Measurements from ENCODE around the gene ZNF471.

DNA sequence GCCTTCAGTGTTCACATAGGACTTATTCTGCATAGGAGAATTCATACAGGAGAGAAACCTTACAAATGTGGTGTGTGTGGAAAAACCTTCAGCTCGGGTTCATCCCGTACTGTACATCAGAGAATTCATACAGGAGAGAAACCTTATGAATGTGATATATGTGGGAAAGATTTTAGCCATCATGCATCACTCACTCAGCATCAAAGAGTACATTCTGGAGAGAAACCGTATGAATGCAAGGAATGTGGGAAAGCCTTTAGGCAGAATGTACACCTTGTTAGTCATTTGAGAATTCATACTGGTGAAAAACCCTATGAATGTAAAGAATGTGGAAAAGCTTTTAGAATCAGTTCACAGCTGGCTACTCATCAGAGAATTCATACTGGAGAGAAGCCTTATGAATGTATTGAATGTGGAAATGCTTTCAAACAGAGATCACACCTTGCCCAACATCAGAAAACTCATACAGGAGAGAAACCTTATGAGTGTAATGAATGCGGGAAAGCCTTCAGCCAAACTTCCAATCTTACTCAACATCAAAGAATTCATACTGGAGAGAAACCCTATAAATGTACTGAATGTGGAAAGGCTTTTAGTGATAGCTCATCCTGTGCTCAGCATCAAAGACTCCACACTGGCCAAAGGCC lies 17.7 kb downstream of the ZNF471 start:
- TF ChIP-seq, protein P1, sequence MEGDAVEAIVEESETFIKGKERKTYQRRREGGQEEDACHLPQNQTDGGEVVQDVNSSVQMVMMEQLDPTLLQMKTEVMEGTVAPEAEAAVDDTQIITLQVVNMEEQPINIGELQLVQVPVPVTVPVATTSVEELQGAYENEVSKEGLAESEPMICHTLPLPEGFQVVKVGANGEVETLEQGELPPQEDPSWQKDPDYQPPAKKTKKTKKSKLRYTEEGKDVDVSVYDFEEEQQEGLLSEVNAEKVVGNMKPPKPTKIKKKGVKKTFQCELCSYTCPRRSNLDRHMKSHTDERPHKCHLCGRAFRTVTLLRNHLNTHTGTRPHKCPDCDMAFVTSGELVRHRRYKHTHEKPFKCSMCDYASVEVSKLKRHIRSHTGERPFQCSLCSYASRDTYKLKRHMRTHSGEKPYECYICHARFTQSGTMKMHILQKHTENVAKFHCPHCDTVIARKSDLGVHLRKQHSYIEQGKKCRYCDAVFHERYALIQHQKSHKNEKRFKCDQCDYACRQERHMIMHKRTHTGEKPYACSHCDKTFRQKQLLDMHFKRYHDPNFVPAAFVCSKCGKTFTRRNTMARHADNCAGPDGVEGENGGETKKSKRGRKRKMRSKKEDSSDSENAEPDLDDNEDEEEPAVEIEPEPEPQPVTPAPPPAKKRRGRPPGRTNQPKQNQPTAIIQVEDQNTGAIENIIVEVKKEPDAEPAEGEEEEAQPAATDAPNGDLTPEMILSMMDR (IDR thresholded peaks at IDR 0.05): no peak
- no peak for TF ChIP-seq POLR2A (IDR thresholded peaks at IDR 0.05)
